Activated CD8-positive, alpha-beta memory T cell treated with anti-CD3 and anti-CD28 coated beads for 4 hours (primary cell): ENCODE results near the gene DNAL1.
"Not testable (repeated sequence)": the region's sequence is repeated elsewhere in the genome, so short reads cannot be mapped to it uniquely, and the experiment has no call there.

ENCODE experiments used
- DNase-seq, 2 donors: peaks; one replicate each; pipeline ENCODE4 v3.0.0-alpha.2; 2020; ENCODE audit warnings: low read depth in 2 of 2

The DNAL1 gene, protein sequence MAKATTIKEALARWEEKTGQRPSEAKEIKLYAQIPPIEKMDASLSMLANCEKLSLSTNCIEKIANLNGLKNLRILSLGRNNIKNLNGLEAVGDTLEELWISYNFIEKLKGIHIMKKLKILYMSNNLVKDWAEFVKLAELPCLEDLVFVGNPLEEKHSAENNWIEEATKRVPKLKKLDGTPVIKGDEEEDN

DNA sequence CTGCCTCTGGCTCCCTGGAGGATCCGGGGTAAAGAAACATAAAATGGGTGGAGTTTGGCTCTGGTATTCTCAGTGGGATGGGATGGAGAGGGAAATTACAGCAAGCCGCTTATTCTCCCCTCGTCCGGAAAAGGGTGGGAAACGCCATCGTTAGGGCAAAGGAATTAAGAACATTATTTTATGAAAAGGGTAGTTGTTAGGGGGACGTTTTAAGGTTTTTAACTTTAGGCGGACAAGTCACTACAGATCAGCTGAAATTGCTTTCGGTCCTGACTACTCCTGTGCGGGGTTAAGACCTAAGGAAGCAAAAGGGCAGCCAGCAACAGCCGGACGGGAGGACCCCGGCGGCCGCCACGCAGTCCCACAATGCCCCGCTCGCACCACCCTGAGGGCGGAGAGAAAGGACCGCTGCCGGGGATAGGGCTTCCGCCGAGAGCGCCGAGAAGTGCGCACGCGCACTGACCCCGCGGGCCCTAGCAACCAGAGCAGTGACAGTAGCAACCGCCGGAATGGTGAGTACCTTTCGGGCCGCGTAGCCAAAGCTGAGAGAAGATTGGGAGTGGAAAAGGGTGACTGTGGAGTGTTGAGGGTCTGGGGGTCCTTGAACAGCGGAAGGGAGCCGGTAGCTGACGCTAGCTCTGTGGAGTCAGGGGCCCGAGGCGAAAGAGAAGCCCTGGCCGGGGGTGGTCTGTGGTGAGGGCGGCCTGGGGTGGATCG, at the start of gene DNAL1:
Gene DNAL1 (plus strand): TSS at position 456 of the 717 bp plus-strand sequence. CDS start 54 bp downstream, at position 510.
- DNase-seq = peak; percentile 78 to 84

DNA sequence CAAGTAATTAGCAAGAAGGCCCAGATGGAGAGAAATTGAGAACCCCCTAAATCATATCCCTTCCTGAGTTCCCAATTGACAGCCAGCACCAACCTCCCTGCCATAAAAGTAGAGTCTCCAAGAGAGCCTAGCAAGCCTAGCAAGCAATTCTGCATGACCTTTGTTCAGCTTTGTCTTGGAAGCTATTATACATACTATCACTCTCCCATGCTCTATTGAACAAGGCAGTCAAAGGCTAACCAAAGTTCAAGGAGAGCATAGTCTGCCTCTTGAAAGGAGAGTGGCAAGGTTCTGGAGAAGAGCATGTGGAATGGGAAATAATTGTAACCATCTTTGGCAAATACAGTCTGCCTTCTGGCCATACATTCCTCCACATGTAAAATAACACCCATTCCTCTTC, 45.3 kb upstream of the DNAL1 start:
- DNase-seq = no peak

DNA sequence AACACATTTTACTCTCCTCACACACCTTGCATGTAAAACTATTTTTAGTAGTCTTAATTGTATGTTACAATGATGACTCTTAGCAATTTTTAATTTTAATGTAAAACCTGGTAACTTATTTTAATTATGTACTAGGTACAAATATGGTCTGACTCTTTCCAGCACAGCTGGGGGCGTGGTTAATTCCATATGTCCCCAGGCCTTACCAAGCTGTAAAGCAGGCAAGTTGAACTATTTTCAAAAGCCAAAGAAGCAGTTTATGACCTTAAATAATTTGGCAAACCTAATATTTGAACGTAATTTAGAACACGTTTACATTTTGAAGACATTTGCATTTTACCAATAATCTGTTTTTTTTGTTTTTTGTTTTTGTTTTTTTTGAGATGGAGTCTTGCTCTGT, 41.8 kb upstream of the DNAL1 start:
- no peak for DNase-seq

DNA sequence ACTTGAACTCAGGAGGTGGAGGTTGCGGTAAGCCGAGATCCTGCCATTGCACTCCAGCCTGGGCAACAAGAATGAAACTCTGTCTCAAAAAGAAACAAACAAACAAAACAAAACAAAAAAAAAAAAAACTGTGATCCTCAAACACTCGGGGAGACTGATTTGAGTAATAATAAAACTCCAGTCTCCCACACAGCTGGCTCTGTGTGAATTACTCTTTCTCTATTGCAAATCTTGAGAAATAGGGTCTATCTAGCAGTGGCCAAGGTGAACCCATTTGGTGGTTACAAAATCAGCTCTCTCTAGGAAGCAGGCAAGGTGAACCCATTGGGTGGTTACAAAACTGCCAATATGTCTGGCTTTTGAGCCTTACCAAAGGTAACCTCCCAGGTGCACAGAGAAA, 38.5 kb upstream of the DNAL1 start:
- no peak for DNase-seq

DNA sequence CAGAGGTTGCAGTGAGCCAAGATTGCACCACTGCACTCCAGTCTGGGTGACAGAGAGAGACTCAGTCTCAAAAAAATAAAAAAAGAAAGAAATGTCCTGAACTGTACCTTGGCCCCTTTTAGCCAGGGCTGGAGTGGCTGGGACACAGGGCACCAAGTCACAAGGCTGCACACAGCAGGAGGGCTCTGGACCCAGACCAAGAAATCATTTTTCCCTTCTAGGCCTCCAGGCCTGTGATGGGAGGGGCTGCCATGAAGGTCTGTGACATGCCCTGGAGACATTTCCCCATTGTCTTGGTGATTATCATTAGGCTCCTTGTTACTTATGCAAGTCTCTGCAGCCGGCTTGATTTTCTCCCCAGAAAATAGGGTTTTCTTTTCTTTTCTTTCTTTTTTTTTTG, 37.5 kb upstream of the DNAL1 start:
- no peak for DNase-seq

DNA sequence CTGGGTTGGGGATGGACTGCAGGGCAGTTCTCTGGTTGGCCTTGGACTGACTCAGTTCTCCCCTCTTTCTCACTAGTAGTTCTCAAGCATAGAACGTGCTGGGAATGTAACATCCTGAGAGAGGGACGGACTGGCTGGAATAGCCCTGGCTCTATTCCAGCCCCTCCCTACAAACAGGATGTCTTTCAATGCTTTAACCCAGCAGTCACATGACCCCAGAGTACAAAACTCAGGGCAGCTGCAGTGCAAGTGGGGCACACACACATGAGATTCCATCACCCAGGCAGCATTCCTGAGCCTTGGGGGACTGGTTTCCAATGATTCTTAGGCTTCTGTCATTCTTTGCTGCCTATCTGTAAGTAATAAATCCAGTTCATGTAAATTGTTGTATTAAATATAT, 34.1 kb upstream of the DNAL1 start:
- no peak for DNase-seq

DNA sequence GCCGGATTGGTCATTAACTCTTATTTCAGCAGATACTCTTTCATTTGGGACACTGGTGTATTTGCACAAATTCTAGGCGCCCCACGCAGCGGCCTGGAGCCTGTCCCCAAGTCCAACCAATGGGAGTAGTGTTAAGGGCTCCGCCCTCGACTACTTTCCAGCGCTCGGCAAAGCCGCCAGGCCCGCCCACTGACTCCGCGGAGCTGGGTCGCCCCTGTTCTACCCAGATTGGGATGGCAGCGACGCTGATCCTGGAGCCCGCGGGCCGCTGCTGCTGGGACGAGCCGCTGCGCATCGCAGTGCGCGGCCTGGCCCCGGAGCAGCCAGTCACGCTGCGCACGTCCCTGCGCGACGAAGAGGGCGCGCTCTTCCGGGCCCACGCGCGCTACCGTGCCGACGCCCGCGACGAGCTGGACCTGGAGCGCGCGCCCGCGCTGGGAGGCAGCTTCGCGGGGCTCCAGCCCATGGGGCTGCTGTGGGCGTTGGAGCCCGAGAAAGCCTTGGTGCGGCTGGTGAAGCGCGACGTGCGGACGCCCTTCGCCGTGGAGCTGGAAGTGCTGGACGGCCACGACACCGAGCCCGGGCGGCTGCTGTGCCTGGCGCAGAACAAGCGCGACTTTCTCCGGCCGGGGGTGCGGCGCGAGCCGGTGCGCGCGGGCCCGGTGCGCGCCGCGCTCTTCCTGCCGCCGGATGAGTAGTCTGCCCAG, 32.3 kb upstream of the DNAL1 start, which contains the start of gene ACOT6:
Gene ACOT6 (plus strand): TSS at position 179 of the 707 bp plus-strand sequence. CDS start 55 bp downstream, at position 234.
- peak; percentile 19 to 28 for DNase-seq

DNA sequence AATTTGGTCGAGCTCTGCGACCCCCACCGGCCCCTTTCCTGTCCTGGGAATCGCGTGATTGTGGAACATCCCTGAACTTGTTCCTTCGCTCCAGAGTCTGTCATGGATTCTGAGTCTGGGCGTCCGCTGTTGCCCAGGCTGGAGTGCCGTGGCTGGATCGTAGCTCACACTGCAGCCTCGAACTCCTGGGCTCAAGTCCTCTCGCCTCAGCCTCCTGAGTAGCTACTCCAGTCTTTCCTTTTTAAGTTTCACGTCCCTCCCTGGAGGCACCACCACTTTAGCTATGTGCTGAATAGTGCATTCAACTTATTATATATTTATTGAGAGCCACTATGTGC, 31.8 kb upstream of the DNAL1 start:
- DNase-seq = no peak

DNA sequence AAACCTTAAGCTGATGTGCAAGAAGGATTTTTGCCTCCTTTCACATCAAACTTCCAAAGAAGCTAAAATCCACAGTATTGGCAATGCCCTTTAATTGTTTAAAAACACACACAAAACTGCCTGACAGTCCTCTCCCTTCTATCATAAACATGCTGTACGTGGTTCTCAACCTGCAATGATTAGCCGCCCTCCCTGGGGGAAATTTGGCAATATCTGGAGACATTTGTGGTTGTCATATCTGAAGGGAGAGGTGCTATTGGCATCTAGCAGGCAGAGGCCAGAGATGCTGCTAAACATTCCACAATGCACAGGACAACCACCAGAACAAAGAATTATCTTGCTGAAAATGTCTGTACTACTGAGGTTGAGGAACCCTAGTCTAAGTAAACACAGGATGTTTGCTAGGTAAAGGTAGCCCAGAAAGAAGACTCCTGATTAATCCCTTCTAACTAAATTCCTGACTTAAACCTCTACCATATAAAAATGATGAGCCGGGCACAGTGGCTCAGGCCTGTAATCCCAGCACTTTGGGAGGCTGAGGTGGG, 31.3 kb upstream of the DNAL1 start:
- no peak for DNase-seq

DNA sequence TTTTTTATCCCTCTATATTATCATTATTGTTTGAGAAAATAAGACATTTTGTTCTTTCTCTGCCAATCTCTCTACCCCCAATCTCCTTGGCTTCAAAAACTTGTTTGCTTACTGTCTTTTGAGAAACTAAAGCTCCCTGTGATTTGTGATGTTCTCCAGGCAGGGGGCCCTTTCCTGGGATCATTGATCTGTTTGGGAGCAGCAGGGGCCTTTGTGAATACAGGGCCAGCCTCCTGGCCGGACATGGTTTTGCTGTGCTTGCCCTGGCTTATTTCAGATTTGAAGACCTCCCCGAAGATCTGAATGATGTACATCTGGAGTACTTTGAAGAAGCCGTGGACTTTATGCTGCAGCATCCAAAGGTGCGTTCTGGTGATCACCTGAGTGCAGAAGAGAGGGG, 28.0 kb upstream of the DNAL1 start:
- DNase-seq = no peak

DNA sequence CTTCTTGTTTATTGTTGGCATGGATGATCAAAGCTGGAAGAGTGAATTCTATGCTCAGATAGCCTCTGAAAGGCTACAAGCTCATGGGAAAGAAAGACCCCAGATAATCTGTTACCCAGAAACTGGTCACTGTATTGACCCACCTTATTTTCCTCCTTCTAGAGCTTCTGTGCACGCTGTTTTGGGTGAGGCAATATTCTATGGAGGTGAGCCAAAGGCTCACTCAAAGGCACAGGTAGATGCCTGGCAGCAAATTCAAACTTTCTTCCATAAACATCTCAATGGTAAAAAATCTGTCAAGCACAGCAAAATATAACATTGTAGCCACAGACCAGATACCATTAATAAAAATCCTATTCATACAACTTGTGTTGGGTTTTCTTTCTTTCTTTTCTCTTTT, 25.3 kb upstream of the DNAL1 start:
- no peak for DNase-seq

DNA sequence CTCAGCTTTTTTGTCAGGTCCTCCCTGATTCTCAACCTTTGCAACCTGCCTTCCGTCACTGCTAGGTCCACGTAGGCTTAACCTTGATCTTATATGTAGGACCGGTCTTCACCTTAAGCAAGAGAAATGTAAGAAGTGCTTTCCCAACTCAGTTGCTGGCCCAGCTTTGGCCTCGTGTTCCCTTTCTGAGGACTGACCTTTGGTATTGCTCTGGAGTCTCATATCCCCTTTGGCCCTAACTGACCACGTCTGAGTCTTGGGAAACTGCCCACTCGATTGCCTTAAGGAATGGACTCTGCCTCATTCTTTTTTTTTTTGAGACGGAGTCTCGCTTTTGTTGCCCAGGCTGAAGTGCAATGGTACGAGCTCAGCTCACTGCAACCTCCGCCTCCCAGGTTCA, 24.5 kb upstream of the DNAL1 start:
- DNase-seq = no peak

DNA sequence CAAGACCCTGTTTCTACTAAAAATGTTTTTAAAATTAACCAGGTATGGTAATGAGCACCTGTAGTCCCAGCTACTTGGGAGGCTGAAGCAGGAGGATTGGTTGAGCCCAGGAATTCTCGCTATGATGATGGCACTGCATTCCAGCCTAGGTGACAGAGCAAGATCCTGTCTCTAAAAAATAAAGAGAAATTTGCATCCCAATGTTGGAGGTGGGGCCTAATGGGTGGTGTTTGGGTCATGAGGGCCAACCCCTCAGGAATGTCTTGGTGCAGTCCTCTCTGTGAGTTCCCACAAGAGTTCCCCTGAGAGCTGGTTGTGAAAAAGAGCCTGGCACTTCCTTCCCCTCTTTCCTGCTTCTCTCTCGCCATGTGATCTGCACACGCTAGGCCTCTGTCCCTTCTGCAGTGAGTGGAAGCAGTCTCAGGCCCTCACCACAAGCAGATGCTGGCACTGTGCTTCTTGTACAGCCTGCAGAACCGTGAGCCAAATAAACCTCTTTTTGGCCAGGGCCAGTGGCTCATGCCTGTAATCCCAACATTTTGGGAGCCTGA, 21.2 kb upstream of the DNAL1 start:
- DNase-seq = no peak

DNA sequence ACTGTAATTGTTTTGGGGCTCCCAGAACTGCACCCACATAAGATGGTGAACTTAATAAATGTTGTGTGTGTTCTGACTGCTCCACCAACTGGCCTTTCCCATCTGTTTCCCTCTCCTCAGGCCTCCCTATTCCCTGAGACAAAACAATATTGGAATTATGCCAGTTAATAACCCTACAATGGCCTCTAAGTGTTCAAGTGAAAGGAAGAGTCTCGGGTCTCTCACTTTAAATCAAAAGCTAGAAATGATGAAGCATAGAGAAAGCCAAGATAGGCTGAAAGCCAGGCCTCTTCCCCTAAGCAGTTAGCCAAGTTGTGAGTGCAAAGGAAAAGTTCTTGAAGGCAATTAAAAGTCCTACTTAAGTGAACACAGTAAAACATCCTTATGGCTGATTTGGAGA, 19.1 kb upstream of the DNAL1 start:
- no peak for DNase-seq

DNA sequence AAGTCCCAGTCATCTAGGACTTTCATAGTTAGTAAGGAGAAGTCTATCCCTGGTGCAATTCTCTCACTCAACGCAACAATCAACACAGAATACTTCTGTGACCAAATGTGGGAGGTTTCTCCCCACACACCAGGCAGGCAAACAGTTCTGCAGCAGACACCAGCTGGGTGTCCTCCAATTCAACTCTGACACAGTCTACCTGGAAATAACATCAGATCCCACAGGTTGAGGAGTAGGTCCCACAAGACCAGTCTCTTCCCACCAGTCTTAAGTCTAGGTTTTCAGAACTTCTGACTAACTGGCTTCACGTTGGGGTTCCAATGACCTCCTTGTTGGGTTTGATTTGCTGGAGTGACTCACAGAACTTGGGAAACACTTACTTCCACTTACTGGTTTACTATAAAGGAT, 17.6 kb upstream of the DNAL1 start:
- no peak for DNase-seq

DNA sequence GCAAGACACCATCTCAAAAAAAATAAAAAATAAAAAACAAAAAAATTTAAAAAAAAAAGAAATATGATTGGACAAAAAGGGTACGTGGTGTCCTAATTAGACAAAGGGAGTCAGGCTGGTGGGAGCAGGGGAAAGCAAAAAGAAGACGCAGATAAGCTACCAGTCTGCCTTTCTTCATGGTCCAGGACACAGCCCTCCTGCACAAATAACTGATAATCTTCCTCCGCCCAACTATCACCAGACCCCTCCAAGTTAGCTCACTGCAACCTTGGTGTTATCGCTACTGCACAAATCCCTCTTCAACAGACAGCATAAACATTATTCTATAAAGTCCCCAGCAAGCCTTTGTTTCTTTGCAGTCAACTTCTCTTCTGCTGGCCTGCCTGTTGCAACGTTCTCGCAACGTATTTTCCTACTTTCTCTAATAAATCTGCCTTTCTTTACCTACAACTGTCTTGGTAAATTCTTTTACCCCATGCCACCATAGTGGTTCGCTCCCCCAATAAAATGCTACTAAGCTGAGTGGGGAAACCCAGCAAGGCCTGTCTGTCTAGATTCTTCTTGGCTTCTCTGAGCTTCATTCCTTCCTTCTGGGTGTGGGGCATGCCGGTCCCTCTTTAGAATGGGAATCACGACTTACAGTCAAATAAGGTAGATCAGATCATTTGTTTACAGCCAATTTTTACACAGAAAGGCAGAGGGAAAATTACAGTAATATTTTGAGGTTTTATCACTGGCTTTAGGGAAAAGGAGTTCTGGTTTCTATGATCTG, 14.6 kb upstream of the DNAL1 start:
- DNase-seq = no peak

DNA sequence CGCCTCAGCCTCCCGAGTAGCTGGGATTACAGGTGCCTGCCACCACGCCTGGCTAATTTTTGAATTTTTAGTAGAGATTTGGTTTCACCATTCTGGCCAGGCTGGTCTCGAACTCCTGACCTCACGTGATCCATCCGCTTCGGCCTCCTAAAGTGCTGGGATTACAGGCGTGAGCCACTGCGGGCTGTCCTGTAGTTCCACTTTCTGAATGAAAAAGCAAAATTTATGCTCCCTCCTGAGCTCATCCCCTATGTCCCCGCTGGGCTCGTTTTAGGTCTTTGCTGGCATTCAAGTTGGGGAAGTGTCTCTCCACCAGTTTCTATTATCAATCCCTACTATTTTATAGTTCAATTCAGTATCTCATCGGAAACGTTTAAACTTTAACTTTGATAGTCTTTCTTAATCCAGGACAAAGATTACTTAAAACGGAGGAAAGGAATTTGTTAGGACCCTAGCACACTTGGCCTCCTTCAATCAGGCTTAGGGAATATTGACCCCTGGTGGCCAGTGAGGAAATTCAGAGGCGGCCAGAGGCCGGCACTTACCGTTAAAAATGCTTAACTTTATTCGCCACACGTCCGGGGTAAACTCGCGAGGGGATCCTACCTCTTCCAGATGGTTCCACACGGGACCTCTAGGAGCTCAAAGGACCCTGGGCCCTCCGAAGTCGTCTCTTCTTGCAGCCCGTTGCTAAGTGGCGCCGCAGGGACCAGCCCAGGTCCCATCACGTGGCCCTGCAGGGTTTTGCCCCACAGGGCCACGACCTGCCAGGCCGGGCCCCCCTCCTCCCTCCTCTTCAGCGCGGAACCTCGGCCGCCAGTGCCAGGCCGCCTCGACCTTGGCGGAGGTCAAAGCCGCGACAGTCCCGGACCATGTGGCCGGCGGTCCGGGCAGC, 11.4 kb upstream of the DNAL1 start:
- peak; percentile 25 for DNase-seq

DNA sequence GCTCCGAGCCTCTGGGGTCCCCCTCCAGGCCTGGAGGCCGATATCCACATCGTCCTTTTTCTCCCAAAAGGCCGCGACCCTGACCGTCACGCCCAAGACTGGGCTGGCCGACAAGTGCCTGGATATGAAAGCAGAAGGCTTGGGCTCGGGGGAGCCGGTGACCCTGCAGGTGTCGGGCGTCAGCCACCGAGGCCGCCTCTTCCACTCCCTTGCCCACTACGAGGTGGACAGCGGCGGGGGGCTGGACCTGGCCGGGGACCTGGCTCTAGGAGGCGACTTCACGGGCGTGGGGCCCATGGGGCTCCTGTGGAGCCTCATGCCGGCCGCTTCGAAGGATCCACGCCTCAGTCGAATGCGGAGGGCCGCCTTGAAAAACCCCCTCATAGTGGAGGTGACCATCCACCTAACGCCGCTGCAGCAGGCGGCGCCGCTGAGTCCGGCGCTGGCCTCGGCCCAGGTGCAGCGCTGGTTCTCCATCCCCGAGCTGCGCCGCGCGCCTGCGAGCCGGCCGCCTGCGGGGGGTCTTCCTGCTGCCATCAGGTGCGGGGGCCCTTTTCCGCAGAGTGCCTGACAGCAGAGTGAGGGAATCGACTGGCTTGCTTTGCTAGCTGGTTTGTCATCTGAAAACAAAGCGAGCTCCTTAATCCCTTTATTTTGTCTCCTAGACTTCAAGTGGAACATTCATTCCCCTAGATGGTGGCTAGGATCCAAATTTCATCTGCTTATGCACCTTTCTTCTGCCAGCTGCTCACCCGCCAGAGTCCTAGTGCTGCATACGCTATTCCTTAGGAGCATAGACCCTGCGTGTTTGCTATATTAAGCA, 10.6 kb upstream of the DNAL1 start:
- no peak for DNase-seq

DNA sequence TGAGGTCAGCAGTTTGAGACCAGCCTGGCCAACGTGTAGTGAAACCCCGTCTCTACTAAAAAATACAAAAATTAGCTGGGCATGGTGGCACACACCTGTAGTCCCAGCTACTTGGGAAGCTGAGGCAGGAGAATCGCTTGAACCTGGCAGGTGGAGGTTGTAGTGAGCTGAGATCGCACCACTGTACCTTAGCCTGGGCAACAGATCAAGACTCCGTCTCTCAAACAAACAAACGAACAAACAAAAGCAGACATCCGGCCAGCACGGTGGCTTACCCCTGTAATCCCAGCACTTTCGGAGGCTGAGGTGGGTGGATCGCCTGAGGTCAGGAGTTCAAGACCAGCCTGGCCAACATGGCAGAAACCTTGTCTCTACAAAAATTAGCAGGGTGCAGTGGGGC, 8.4 kb upstream of the DNAL1 start:
- DNase-seq = not testable (repeated sequence)

DNA sequence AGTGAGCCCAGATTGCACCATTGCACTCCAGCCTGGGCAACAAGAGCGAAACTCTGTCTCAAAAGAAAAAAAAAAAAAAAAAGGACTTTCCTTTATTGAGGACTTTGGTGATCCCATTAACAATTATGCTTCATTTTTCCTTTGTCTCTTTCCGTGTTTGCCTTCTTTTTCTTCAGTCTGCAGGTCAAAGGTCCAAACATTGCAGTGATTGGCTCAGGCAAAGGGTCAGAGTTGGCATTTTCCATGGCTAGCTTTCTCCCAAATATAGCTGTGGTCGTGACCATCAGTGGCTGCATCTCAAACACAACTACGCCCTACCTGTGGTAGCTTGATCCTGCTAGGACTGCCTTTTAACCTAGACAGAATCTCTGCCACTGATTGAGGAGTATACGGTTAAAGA, 7.0 kb upstream of the DNAL1 start:
- DNase-seq = no peak
